ENCODE measurements around the gene GSPT1.

GSPT1 gene

GRCh38 chr16:11848842-11849241 lies 66.9 kb downstream of the GSPT1 start:
- no peak overlapping the region for H3K4me3 ChIP-seq (ENCODE audit: low read depth, low read length)
- TF ChIP-seq CTCF (IDR thresholded peaks at IDR 0.05; ENCODE audit: low read depth, low read length) = no peak

GRCh38 chr16:11844499-11844898 lies 71.3 kb downstream of the GSPT1 start:
- H3K4me3 ChIP-seq (ENCODE audit: low read depth, low read length) = no peak overlapping the region
- TF ChIP-seq CTCF (IDR thresholded peaks at IDR 0.05; ENCODE audit: low read depth, low read length) = no peak

- no peak overlapping the region for H3K4me3 ChIP-seq (ENCODE audit: low read depth, low read length)
- TF ChIP-seq CTCF (IDR thresholded peaks at IDR 0.05; ENCODE audit: low read depth, low read length) = no peak
Observed at GRCh38 chr16:11843861-11844260, 71.9 kb downstream of the GSPT1 start.

GRCh38 chr16:11843206-11843605 lies 72.5 kb downstream of the GSPT1 start:
- no peak for TF ChIP-seq CTCF (IDR thresholded peaks at IDR 0.05; ENCODE audit: low read depth, low read length)
- no peak overlapping the region for H3K4me3 ChIP-seq (ENCODE audit: low read depth, low read length)

- no peak for TF ChIP-seq CTCF (IDR thresholded peaks at IDR 0.05; ENCODE audit: low read depth, low read length)
- no peak overlapping the region for H3K4me3 ChIP-seq (ENCODE audit: low read depth, low read length)
Observed at GRCh38 chr16:11841026-11841425, 74.7 kb downstream of the GSPT1 start.

- H3K4me3 ChIP-seq (ENCODE audit: low read depth, low read length) = no peak overlapping the region
Observed at GRCh38 chr16:11836650-11837244, 79.0 kb downstream of the GSPT1 start.

More at GRCh38 chr16:11836650-11837244, 79.0 kb downstream of the GSPT1 start:
- no peak for TF ChIP-seq CTCF (IDR thresholded peaks at IDR 0.05; ENCODE audit: low read depth, low read length)
